GM19328 (cell line): Measurements from ENCODE around the gene GH1.
A peak's percentile ranks its signal among the peaks of the same experiment; 100 is the strongest.
"Not testable (repeated sequence)": the region's sequence is repeated elsewhere in the genome, so short reads cannot be mapped to it uniquely, and the experiment has no call there.

ENCODE experiments used
- ATAC-seq: cut with Tn5 transposase; IDR thresholded peaks from one replicate; pipeline ENCODE4 v1.9.1; 2021; ENCODE audit warnings: mild to moderate bottlenecking, moderate library complexity; ENCODE audit not compliant: unreplicated experiment

Gene GH1

DNA sequence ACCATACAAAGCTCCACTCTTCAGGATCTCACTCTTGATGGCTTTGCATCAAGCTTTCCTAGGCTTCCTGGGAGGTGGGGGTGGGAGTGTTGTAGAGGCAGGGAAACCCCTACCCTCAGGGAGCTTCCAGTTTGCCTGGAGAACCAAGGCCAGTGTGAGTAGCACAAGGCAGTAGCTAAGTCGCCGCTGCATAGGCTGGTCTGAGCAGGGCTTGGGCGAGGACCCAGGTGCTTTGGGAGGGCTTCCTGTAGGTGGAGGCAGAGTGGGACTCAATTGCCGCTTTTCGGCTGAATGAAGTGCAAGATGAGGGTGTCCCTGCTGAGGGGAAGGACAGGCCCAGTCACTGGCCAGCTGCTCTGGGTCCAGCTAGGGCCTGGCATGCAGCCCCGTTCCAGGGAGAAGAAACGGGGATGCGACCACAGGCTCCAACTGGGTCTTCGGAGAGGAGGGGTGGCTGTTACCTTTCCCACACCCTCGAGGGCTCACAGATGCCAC lies 9.6 kb upstream of the GH1 start:
- ATAC-seq: no peak

DNA sequence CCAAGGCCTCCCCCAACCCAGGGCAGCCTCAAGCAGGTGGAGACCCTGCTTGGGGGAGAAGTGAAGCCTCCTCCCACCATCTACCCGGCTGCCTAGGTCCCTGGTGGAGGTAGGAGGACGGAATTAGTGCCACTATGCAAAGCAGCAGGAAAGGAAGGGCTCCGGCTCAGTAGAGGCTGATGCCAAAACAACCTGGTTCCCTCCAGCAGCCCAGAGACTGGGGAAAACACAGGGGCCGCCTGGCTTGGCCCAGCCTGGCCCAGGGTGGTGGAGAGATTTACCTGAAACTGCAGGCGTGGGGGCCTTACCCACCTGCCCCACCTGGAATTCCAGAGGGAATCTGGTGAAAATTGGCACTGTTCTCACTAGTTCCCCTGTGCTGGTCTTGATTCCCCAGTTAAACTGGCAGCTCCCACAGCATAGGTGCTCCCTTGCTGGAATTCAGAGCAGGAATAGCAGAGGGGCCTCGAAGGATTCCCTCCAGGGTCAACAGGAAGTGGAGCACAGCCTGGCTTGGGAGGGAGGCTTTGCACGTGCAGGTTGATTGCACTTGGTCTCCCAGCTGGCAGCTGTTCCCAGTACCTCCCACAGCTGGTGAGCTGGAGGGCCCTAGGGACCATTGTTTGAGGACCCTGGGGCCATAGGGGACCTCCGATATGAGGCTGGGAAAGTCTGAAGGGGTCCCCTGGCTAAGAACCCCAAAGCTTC lies 9.0 kb upstream of the GH1 start:
- no peak for ATAC-seq

DNA sequence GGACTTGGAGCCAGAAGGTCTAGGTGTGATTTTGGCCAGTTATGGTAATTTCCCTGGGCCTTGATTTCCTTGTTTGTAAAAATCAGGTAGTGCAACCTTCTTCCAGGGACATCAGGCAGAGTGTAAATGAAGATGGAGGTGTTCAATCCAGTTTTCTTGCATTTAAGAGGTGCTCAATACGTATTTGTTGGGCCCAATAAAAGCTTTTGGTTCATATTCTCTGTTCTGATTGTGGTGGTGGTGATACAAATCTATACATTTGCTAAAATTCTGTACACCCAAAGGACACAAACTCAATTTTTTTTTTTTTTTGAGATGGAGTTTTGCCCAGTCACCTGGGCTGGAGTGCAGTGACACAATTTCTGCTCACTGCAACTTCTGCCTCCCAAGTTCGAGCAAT lies 7.5 kb upstream of the GH1 start:
- ATAC-seq: no peak

DNA sequence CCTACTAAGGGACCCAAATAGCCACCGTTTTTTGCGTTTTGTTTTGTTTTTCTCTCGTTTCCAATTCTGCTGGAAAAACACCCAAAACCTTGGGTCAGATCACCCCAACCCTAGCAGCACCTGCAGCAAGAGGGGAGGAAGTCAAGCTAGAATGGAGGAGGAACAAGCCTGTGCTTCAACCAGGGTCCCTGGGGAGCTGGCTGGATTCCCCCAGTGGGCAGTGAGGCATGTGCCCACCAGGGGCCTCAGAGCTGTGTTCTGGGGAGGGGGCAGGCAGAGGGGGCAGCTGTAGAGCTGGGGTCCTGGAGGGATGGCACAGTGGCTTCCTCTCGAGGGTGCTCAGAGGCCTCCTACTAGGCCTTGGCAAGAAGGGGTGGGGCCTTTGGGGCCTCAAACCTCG lies 7.0 kb upstream of the GH1 start:
- ATAC-seq: no peak

DNA sequence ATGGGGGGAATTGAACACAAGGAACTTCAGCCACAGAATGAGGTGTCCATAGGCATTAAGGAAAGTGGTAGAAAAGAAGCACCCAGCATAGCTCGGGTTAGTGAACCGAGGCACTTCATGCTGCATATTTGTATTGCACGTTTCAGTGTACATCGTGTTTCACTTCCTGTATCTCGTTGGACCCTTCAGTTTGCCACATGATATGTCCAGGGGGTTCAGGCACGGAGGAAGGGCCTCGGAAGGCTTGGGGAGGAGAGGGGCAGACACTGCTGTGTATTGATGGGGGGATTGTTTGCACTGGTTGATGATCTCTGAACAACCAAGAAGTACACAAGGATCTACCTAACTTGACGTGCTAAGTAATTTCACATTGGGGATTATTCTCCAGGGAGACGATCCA lies 3.8 kb upstream of the GH1 start:
- ATAC-seq: not testable (repeated sequence)

DNA sequence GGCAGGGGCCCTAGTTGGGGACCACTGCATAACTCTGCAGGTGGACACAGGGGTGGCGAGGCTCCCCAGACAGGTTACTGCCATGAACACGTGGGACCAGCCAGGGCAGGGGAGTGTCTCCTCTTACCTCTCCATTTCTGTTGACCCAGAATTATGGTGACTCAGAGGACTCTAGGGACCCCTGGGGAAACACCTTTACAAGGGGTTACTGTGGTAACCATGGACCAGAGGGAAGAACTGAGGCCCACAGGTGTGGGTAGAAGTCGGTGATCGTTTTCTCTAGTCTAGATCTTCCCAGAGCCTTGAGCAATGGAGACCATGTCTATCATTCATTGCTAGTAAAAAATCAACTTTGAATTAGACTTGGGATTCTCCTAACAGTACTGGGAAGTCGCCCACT lies 2.1 kb upstream of the GH1 start:
- ATAC-seq: not testable (repeated sequence)

DNA sequence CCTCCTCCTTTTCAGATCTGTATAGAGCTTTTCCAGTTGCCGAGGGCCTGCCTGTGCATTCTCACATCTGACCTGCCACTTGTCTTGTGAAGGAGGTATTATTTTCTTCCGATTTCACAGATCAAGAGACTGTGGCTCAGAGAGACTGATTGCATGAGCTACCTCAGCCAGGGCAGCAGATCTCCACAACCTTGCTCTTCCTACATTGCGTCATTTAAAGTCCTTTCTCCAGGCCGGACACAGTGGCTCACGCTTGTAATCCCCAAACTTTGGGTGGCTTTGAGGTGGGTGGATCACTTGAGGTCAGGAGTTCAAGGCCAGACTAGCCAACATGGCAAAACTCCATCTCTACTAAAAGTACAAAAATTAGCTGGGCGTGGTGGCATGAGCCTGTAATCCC lies 1.4 kb upstream of the GH1 start:
- not testable (repeated sequence) for ATAC-seq

DNA sequence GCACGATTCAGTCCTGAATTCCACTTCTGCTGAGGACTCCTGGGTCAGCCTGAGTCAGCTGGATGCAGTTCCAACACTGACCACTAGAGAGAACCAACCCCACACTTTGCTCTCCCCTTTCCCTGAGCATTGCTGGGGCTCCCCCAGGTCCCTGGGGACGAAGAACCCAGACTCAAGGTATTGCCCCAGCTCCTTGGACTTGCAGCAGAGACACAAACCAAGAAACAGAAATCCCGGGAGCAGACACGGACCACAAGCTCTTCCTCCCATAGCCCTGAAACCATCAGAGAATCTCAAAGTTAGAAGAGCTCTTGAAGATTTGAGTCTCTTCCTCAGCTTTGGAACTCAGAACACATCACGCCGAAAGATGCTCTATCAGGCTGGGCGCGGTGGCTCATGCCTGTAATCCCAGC lies 678 bp upstream of the GH1 start:
- peak; percentile 64 for ATAC-seq

DNA sequence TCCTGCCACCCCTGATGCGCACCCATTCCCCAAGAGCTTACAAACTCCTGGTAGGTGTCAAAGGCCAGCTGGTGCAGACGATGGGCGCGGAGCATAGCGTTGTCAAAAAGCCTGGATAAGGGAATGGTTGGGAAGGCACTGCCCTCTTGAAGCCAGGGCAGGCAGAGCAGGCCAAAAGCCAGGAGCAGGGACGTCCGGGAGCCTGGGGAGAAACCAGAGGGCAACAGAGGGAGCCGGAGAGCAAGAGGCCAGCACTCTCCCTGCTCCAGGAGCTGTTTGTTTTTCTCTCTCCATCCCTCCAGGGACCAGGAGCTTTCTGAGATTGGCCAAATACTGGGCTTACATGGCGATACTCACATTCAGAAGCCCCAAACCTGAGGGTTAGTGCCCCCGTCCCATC lies 334 bp downstream of the GH1 start:
- no peak for ATAC-seq

DNA sequence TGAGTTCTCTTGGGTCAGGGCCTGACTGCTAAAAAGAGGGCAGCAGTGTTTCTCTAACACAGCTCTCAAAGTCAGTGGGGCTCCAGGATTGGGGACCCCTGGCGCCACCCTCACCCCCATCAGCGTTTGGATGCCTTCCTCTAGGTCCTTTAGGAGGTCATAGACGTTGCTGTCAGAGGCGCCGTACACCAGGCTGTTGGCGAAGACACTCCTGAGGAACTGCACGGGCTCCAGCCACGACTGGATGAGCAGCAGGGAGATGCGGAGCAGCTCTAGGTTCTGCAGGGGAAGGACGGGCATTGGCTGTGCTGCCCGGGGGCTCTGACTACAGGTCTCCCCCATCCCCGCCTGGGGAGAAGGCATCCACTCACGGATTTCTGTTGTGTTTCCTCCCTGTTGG lies 993 bp downstream of the GH1 start:
- no peak for ATAC-seq

DNA sequence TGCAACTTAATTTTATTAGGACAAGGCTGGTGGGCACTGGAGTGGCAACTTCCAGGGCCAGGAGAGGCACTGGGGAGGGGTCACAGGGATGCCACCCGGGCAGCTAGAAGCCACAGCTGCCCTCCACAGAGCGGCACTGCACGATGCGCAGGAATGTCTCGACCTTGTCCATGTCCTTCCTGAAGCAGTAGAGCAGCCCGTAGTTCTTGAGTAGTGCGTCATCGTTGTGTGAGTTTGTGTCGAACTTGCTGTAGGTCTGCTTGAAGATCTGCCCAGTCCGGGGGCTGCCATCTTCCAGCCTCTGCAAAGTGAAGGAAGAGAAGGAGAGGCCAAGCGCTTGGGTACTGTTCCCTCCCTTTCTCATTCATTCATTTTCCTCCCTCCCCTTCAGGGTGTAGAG lies 1.4 kb downstream of the GH1 start:
- ATAC-seq: not testable (repeated sequence)

DNA sequence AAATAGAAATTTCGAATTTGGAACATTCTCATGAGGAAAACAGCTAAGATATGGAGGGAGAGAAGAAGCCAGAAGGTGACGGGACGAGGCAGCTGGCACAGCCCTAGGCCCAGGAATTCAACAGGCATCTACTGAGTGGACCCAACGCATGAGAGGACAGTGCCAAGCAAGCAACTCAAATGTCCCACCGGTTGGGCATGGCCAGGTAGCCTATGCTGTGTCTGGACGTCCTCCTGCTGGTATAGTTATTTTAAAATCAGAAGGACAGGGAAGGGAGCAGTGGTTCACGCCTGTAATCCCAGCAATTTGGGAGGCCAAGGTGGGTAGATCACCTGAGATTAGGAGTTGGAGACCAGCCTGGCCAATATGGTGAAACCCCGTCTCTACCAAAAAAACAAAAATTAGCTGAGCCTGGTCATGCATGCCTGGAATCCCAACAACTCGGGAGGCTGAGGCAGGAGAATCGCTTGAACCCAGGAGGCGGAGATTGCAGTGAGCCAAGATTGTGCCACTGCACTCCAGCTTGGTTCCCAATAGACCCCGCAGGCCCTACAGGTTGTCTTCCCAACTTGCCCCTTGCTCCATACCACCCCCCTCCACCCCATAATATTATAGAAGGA lies 2.0 kb downstream of the GH1 start:
- no peak for ATAC-seq

DNA sequence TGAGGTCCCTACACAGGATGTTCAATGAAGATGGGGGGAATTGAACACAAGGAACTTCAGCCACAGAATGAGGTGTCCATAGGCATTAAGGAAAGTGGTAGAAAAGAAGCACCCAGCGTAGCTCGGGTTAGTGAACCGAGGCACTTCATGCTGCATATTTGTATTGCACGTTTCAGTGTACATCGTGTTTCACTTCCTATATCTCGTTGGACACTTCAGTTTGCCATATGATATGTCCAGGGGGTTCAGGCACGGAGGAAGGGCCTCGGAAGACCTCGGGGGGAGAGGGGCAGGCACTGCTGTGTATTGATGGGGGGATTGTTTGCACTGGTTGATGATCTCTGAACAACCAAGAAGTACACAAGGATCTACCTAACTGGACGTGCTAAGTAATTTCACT lies 2.9 kb downstream of the GH1 start:
- ATAC-seq: not testable (repeated sequence)

DNA sequence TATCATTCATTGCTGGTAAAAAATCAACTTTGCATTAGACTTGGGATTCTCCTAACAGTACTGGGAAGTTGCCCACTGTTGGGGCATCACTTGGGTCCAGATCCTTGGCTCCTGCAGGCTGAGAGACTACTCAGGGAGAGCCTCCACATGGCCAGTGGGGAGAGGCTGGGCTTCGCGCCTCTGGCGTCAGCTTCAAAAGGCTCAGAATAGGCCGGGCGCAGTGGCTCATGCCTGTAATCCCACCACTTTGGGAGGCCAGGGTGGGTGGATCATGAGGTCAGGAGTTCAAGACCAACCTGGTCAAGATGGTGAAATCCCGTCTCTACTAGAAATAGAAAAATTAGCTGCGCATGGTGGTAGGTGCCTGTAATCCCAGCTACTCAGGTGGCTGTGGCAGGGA lies 4.2 kb downstream of the GH1 start:
- no peak for ATAC-seq

DNA sequence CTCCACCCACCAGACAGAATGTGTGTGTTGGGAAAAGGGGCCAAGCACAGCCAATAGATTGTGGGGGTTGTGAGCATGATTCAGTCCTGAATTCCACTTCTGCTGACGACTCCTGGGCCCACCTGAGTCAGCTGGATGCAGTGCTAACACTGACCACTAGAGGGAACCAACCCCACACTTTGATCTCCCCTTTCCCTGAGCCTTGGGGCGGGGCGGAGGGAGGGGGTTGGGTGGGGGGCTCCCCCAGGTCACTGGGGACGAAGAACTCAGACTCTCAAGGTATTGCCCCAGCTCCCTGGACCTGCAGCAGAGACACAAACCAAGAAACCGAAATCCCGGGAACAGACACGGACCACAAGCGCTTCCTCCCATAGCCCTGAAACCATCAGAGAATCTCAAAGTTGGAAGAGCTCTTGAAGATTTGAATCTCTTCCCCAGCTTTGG lies 7.0 kb downstream of the GH1 start:
- ATAC-seq: no peak

DNA sequence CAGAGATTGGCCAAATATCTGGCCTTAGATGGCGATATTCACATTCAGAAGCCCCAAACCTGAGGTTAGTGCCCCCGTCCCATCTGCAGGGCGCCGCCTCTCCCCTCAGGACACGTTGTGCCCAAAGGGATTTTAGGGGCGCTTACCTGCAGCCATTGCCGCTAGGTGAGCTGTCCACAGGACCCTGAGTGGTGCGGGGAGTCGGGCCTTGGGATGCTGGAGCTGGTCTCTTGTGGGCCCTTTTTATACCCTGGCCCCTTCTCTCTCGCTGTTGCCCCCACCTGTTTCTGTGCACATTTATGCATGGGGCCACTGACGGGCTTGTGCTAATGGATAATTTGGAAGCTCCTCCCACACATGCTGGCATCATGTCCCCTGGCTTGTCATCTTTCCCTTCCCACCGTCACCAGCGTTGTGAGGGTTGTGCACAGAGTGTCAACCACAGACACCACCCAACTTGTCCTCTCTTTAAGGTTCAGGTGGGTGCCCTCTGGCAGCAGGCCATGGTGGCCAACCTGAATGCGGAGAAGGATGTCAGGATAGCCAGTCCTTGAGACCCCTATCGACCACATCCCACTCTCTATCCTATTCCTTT lies 7.5 kb downstream of the GH1 start, which contains the start of gene CSHL1:
Gene CSHL1 (minus strand): TSS at position 218 of the 595 bp plus-strand sequence. CDS start 62 bp downstream, at position 156.
- ATAC-seq: no peak

DNA sequence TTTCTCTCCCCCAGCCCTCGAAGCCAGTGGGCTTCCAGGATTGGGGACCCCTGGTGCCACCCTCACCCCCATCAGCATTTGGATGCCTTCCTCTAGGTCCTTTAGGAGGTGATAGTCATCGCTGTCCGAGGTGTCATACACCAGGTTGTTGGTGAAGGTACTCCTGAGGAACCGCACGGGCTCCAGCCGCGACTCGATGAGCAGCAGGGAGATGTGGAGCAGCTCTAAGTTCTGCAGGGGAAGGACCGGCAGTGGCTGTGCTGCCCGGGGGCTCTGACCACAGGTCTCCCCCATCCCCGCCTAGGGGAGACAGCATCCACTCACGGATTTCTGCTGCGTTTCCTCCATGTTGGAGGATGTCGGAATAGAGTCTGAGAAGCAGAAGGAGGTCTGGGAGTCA lies 8.5 kb downstream of the GH1 start:
- ATAC-seq: no peak

DNA sequence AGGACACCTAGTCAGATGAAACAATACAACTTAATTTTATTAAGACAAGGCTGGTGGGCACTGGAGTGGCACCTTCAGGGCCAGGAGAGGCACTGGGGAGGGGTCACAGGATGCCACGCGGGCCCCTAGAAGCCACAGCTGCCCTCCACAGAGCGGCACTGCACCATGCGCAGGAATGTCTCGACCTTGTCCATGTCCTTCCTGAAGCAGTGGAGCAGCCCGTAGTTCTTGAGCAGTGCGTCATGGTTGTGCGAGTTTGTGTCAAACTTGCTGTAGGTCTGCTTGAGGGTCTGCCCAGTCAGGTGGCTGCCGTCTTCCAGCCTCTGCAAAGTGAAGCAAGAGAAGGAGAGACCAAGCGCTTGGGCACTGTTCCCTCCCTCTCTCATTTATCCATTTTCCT lies 9.1 kb downstream of the GH1 start:
- not testable (repeated sequence) for ATAC-seq

DNA sequence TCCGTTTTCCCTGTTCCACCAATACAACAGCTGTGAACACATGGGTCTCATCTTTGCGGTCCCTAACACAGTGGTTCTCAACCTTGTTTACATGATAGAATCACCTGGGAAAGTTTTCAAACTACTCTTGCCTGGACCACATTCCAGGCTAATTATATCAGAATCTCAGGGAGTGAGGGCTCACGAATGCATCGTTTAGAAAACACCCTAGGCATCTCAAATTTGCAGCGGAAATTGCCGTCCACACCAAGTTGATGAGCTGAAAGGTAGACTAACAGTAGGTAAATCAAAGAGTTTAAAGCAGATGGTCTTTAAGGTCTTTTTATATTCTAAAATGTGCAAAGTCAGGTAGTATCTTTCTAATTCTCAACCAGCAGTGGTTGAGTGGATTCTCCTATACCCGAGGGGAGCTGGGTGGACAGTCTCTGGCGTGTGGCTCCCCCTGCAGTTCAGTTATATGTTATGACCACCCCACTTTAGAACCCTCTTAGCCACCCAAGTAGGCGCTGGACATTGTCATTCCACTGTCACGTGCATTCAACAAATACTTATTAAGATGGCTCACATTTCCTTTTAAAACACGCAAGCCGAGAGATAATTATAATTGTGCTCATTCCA lies 11.4 kb downstream of the GH1 start:
- not testable (repeated sequence) for ATAC-seq

DNA sequence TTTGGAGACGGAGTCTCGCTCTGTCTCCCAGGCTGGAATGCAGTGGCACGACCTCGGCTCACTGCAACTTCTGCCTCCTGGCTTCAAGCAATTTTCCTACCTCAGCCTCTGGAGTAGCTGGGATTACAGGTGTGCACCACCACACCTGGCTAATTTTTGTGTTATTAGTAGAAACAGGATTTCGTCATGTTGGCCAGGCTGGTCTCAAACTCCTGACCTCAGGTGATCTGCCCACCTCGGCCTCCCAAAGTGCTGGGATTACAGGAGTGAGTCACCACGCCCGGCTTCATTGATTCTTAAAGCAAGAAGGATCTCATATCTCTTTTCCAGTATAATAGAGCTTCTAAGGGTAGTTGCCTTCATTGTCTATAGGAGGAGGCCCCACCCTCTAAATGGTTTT lies 13.8 kb downstream of the GH1 start:
- not testable (repeated sequence) for ATAC-seq

DNA sequence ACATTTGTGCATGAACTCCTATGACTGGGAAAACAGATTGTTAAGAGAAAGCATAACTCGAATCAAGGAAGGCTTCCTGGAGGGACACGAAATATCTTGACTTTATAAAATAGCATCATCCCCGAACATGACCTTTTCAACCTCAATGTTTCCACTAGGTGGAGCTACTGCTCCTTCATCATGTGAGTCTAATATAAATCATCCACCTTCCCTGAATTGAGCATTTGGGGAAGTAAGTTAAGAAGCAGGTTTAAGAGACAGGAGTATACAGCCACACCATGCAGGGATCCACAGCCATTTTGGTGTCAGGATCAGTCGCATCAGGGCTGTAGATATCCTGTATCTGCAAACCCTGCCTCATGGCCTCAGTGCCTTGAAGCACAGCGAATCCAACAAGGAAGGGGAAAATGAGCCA lies 14.8 kb downstream of the GH1 start:
- ATAC-seq: not testable (repeated sequence)

DNA sequence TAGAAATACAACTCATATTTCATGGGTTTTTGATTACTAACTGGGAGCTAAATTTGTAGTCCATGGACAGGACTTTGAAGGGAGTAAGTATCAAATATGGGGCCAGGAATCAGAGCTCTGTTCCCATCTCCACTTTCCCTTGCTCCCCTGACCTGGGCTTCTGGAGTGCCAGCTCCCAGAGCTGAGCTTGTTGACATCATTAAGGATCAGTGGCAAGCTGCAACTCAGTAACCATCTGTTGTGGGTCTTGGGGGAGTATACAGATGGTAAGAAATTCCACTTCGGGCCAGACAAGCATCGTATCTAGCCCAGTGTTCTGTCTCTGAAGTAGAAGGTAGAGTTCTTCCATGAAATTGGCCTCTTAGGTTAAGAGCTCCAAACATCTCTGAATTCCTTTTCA lies 16.7 kb downstream of the GH1 start:
- not testable (repeated sequence) for ATAC-seq
